ENCODE measurements around the gene NUDT2.

The NUDT2 gene

DNA sequence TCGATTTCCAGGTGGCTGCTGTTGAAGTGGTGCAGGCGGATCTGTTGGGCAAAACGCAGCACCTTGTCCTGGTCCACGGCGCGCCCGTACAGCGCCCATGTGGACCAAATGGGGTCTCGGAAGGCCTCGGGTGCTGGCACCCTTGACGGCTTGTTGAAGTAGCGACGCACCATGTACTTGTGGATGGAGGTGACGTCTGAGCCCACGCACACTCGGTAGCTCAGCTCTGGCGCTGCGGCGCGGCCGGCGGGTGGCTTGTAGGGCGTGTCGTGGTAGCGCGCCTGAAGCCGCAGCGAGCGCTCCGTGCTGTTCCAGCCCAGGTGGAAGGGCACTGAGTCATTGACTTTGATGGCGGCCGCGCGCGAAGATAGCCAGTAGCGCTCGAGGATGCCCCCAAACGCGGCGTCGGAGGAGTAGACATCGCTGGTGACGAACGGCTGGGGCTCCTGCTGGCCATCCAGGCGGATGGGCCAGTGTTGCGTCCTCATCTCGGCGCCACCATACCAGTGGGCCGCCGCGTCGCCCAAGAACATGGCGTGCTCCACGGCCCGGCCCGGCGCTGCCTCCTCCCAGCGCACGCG is 42.6 kb downstream of the NUDT2 start:
- no peak for DNase-seq

- no peak for DNase-seq
Measured at GRCh38 chr9:34372467-34373011, 43.2 kb downstream of the NUDT2 start.

DNA sequence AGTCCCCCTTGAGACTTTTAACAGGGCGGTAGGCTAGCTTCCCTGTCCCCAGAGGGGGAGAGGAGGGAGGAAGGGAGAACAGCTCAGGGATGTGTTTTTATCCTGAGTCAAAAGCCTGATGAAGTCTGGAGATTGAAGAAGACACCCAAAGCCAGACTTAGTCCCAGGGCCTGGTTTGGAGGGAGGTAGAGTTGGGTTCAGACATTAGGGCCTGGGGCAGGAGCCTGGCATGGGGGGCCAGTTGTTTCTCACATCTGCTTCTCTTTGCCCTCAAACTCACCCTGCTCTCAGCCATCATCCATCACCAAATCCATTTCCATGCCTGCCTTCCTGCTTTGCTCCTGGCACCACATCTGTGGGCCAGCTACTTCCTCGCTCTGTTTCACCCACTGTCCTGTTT is 44.4 kb downstream of the NUDT2 start:
- no peak for DNase-seq

- no peak for DNase-seq
Measured at GRCh38 chr9:34374339-34374738, 45.0 kb downstream of the NUDT2 start.

DNA sequence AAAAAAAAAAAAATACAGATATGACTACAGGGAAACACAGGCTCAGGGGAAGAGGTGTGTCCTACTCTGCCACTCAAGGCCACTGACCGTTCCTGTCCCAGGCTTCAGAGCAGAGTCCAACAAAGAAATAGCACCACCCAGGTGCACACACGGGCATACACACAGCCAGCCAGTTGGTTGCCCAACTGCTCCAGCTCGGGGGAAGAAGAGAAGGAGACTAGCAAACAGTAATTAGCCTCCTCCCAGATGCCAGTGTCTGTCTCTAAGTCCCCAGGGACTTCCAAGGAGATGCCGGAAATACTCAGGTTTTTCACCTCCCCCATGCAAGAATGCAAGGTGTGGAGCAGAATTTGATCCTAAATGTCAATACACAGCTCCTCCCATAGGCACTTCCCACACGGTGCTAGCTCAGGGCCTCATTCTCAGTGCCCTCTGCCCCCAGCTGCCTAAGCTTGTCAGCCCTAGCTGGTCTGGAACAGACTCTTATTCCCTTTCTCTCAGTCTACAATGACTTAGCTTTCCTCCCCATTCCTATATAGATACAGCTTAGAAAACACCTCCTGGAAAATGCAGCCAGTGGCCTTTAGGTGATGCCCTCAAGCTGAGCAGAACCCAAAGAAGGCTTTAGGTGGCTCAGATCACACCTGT is 45.7 kb downstream of the NUDT2 start:
- no peak for DNase-seq

DNA sequence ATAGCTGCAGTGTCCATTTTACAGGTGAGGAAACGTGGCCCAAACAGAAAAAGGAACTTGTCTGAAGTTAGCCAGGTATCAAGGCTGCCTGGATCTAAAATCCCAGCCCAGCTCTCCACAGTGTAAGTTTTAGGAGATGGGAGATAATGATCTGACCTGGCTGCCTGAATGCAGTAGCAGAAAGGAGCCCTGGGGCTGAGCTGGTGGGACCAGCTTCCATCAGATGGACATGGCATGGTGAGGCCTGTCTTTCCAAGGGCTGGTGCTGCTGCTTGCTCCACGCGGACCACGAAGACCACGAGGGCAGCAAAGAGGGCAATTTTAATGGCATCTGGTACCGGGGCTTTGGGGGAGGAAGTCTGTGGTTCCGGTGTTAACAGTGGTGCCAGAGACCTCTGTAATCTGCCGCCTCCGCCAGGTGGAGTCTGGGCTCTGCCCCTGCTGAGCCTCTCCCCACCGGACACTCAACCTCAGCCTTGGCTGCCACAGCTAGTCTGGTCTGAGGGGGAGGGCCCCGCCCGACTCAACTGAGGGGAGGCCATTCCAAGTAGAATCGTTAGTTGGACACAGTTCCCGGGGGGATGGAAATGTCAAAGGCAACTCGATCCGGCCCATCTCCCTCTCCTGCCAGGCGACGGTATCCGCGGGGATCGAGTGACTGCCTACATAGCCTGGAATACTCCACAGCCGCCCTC is 46.7 kb downstream of the NUDT2 start:
- DNase-seq: peak; percentile 21

DNA sequence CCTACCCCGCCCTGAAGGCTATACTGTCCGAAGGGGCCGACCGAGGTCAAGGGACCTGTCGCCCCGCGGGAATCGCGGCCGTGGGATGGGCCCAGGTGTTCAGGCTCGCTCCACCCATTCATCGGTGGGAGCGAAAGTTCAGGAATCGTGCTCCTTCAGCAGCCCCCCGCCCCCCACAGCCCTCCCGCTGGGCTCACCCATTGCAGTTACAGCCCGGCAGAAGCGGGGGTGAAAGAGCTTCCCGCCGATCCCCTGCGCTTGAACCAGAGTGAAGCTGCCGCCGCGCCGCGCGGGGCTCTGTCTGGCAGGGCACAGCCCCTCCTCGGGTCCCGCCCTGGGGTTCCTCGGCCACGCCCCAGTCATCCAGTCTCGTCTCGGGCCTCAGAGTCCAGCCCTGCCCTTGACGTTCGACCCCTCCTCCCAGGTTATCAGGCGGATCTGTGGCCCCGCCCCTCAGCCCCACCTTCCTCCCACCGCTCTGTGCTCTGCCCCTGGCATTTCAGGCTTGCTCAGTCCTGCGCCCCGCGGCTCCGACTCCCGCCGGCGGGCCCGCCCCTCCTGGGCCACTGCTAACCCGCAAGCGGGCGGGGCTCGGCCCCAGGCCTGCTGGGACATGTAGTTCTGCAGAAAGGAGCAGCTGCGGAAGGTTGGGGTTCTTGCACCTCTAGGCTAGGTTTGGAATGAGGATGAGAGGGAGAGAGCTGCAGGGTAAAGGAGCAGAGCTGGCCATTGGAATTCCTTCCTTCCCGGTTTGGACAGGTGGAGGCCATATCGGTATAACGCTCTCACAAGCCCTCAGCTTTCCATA is 47.4 kb downstream of the NUDT2 start, which contains the start of gene MYORG:
Gene MYORG, minus strand, starts transcription at position 303 of the 808 bp plus-strand sequence. CDS start 3,955 bp downstream, outside the sequence.
- DNase-seq: peak; percentile 91

DNA sequence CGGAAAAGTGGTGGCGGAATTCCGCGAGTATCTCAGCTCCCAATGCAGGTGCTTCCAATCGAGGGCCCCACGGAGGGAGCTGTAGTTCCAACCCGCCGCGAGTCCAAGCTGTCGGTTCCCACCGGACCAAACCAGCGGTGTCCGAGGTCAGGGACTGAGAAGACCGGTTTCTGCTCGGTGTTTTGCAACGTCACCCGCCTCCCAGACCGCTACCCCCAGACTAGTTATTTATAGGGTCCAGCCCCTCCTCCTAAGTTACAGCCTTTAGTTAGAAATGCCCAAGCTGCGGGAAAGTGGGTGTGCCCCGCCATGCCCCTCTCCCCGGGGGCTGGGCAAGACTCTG is 48.0 kb downstream of the NUDT2 start:
- no peak for DNase-seq

- no peak for DNase-seq
Measured at GRCh38 chr9:34378376-34379060, 49.1 kb downstream of the NUDT2 start.

DNA sequence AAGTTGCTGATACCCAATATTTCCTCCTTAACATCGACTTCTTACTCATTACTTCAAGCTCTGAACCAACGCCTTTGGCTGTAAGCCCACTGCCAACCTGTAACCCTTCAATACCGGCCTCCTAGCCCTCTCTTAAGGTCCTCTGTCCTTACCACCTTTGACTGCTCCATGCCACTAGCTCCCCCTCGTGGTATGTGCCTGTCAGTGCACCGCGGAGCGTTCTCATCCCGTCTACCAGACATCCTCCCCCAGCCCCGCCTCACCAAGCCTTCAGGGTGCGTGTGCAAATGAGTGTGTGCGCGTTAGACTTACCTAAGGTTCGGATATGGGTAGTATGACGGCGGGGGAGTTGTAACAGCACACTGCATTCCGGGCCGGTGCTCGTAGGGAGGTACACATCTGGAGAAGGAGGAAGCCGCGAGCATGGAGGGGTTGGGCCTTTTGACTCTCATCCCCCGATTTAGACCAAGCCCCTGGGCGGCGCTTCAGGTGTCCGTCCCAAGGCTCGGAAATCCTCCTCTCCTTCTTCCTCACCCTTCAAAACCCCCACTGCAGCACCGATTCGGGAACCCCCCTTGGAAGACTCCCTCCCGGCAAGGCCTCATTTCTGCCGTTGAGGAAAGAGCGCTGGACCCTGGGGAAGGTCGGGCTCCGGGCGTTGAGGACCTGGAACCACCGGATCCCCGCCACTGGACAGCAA is 50.1 kb downstream of the NUDT2 start:
- peak; percentile 89 for DNase-seq

DNA sequence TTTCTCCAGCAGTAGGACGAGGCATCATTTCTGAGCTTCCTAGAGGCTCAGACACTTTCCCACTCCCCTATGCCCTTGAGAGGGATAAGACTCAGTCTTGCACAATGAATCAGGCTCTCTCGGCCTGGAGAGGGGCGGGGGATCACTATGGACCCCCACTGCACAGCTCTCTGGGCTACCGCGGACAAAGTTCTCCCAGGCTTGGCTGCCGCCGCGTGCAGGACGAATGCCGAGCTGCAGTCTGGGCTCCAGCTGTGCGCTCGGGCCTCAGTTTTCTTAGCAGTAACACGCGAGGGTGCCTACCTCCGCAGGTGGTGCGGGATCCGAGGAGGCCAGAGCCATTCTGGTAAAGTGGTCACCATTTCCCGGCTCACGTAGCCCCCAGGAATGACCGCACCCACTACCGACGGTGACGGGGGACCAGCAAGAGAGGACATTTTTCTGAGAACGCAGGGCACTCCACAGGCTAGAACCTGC is 50.7 kb downstream of the NUDT2 start:
- no peak for DNase-seq

DNA sequence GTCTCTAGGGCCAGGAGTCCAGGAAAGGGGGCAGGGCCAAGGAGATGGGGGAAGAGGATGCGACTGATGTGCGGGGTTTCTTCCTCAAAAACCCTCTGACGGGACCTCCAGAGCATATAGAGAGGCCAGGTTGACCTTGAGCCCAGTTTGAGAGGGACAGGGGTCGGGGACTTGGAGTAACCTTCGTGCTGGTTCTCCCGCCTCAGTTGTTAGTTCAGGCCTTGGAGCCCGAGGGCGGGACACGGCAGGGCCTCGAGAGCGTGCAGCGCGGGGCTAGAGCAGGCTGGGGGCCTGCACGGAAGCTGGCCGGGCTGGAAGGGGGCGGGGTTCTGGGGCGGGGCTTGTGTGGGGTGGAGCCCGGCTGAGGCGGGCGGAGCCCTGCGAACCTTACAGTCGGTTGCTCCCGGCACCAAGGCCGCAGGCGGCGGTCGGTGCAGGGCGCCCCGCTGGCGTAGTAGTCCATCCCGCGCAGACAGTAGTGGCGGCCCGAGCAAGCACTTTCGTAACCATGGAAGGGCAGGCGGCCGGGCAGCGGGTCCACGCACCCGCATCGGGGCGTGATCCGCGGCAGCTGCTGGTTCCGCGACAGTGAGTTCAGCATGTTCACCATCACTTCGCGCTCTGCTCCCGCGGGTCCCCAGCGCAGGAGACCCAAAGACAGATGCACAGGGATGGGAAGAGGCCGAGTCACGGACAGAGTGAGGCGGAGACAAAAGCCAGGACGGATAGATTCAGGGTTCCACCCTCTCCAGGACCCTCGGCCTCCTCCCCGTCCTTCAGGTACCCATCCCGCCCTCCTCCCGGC is 51.3 kb downstream of the NUDT2 start:
- DNase-seq: peak; percentile 62

DNA sequence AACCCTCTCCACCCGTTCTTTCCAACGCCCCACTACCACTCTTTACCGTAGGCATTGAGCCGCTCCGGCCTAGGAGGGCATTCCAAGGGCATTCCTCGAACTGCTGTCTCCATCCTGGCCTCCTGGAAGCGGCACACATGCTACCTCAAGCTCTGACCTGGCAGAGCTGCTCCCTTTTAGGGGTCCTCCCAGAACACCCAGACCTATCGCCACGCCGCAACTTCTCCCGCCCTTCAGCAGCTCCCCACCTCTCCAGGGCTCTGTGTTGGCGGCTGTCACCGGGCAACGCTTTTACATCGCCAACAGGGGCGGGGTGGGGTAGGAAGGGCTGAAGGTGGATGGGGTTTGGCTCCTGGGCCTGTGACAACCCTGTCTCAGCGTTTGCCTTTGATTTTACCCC is 52.0 kb downstream of the NUDT2 start:
- DNase-seq: no peak

GRCh38 chr9:34382054-34382453 is 52.7 kb downstream of the NUDT2 start:
- no peak for DNase-seq

- DNase-seq: no peak
Measured at GRCh38 chr9:34382879-34383278, 53.5 kb downstream of the NUDT2 start.

- no peak for DNase-seq
Measured at GRCh38 chr9:34383904-34384303, 54.5 kb downstream of the NUDT2 start.

DNA sequence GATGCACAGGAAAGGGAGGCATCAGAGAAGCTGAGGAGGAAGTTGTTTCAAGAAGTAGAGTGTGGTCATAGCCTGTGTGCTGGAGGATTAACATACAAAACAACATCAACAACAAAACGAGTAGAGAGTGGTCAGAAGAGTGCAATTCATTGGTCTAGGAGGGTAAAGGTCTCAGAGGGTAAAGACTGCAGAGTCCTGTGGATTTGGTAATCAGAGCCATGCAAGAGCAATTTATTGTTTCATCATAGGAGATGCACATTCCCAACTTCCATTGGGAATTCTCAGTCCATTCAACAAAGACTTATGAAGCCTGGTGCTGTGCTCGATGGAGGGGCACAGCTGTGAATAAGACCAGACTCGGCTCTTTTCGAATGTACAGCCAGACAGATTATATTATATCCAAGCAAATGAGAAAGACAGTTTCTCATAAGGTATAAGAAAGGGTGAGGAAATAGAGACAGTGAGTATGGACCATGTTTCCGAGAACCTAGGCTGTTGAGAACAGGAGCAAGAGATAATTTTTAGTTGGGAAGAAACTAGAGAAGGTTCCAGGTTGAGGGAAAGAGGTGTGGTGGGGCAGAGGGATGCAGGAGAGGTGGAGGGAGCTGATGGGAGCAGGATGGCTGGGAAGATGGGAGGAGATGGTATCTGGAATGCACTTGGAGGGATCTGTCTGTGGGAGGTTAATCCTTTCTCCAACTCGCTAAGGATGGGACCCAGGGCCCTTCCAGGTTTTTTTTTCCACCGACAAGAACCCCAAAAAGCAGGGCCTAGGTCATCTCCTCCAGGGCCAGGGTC is 55.2 kb downstream of the NUDT2 start:
- no peak for DNase-seq

GRCh38 chr9:34385561-34386230 is 56.3 kb downstream of the NUDT2 start:
- DNase-seq: no peak

DNA sequence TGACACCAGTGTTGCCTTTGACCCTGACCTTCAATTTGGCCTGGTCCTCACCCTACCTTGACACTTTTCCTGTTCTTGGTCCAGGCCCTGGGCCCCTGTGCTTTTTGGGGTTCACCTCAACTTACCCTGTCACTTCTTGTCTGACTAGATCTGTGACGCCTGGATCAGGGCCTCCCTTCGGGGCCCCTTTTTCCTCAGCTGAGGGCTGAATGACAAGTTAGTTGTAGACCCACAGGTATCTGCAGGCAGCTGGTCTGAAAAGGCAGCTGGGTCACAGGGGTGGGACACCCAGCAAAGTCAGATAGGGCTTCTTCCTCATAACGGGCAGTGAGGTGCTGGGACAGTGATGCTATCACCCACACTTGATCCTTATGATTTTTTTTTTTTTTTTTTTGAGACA is 57.3 kb downstream of the NUDT2 start:
- DNase-seq: no peak

DNA sequence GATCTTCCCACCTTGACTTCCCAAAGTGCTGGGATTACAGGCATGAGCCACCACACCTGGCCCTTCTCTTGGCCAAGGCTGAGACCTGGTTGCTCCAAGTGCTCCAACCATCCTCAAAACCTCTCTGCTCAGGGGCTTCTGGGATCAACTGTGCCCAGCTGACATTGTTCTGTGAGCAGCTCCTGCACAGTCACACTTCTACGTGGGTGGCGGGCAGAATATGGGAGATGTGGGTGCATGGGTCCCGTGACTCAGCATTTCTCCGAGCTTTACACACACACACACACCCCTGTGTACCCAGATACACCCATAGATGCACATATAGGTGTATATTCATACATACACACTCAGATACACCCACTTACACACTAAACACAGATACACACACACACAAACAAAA is 57.9 kb downstream of the NUDT2 start:
- DNase-seq: no peak

Data from activated T-cell treated with anti-CD3 and anti-CD28 coated beads for 4 hours (primary cell).